Fibroblast of gingiva (primary cell): Measurements from ENCODE around the gene PTBP1.
"Not testable (repeated sequence)": the region's sequence is repeated elsewhere in the genome, so short reads cannot be mapped to it uniquely, and the experiment has no call there.

Experiments used
- DNase-seq: peaks from one replicate; pipeline ENCODE4 v3.0.0-alpha.2; 2011; ENCODE audit warnings: low read depth

The PTBP1 gene

GRCh38 chr19:829129-829758, 32.0 kb downstream of the PTBP1 start:
- no peak for DNase-seq

- DNase-seq: no peak
These were observed 34.4 kb downstream of the PTBP1 start for GRCh38 chr19:831407-832369.

GRCh38 chr19:834216-834615, 37.0 kb downstream of the PTBP1 start:
- no peak for DNase-seq

GRCh38 chr19:835210-835810, 38.1 kb downstream of the PTBP1 start:
- no peak for DNase-seq

GRCh38 chr19:840519-841206, 43.4 kb downstream of the PTBP1 start, which contains the start of gene PRTN3:
PRTN3 (plus strand) TSS chr19:840999; CDS start chr19:841009, 10 bp downstream.
- no peak for DNase-seq

GRCh38 chr19:842802-843179, 45.5 kb downstream of the PTBP1 start:
- DNase-seq: not testable (repeated sequence)

- no peak for DNase-seq
These were observed 46.1 kb downstream of the PTBP1 start for GRCh38 chr19:843180-843835.

- no peak for DNase-seq
These were observed 46.7 kb downstream of the PTBP1 start for GRCh38 chr19:843836-844545.

- DNase-seq: no peak
These were observed 47.3 kb downstream of the PTBP1 start for GRCh38 chr19:844546-844971.

GRCh38 chr19:845707-846521, 48.7 kb downstream of the PTBP1 start:
- DNase-seq: no peak

GRCh38 chr19:848386-848921, 51.2 kb downstream of the PTBP1 start:
- no peak for DNase-seq

- DNase-seq: not testable (repeated sequence)
These were observed 51.9 kb downstream of the PTBP1 start for GRCh38 chr19:849195-849594.

- peak; percentile 99 for DNase-seq
These were observed 53.1 kb downstream of the PTBP1 start for GRCh38 chr19:850221-850978.

GRCh38 chr19:850979-851335, 53.7 kb downstream of the PTBP1 start:
- DNase-seq: no peak

GRCh38 chr19:852136-853013, 55.1 kb downstream of the PTBP1 start, which contains the start of gene ELANE:
ELANE (plus strand) TSS chr19:852303; CDS start chr19:852329, 26 bp downstream.
- DNase-seq: no peak

GRCh38 chr19:853014-853585, 55.8 kb downstream of the PTBP1 start:
- no peak for DNase-seq

GRCh38 chr19:853614-854220, 56.5 kb downstream of the PTBP1 start:
- not testable (repeated sequence) for DNase-seq
